Measurements from ENCODE around the gene LCOR.
"Not testable (repeated sequence)": the region's sequence is repeated elsewhere in the genome, so short reads cannot be mapped to it uniquely, and the experiment has no call there.

LCOR gene

GRCh38 chr10:96840841-96841518 lies 8.9 kb downstream of the LCOR start:
- no peak for DNase-seq (ENCODE audit: low read depth in 2 of 2)

- DNase-seq (ENCODE audit: low read depth in 2 of 2) = no peak
Observed at GRCh38 chr10:96842896-96843723, 11.0 kb downstream of the LCOR start.

- DNase-seq (ENCODE audit: low read depth in 2 of 2) = no peak
Observed at GRCh38 chr10:96843823-96844222, 11.7 kb downstream of the LCOR start.

- no peak for DNase-seq (ENCODE audit: low read depth in 2 of 2)
Observed at GRCh38 chr10:96846395-96846794, 14.3 kb downstream of the LCOR start.

- DNase-seq (ENCODE audit: low read depth in 2 of 2) = no peak
Observed at GRCh38 chr10:96846926-96847325, 14.8 kb downstream of the LCOR start.

GRCh38 chr10:96847356-96847755 lies 15.3 kb downstream of the LCOR start:
- DNase-seq (ENCODE audit: low read depth in 2 of 2) = not testable (repeated sequence)

GRCh38 chr10:96850113-96850512 lies 18.0 kb downstream of the LCOR start:
- no peak for DNase-seq (ENCODE audit: low read depth in 2 of 2)

GRCh38 chr10:96850825-96851224 lies 18.7 kb downstream of the LCOR start:
- no peak for DNase-seq (ENCODE audit: low read depth in 2 of 2)

GRCh38 chr10:96851281-96851680 lies 19.2 kb downstream of the LCOR start:
- no peak for DNase-seq (ENCODE audit: low read depth in 2 of 2)

GRCh38 chr10:96856317-96856716 lies 24.2 kb downstream of the LCOR start:
- DNase-seq (ENCODE audit: low read depth in 2 of 2) = no peak

GRCh38 chr10:96857301-96858012 lies 25.4 kb downstream of the LCOR start:
- no peak for DNase-seq (ENCODE audit: low read depth in 2 of 2)

GRCh38 chr10:96858038-96858705 lies 26.1 kb downstream of the LCOR start:
- DNase-seq (ENCODE audit: low read depth in 2 of 2) = no peak

GRCh38 chr10:96858706-96859050 lies 26.6 kb downstream of the LCOR start:
- no peak for DNase-seq (ENCODE audit: low read depth in 2 of 2)

- DNase-seq (ENCODE audit: low read depth in 2 of 2) = no peak
Observed at GRCh38 chr10:96860631-96861277, 28.7 kb downstream of the LCOR start.

- DNase-seq (ENCODE audit: low read depth in 2 of 2) = no peak
Observed at GRCh38 chr10:96863922-96864543, 31.9 kb downstream of the LCOR start.

- no peak for DNase-seq (ENCODE audit: low read depth in 2 of 2)
Observed at GRCh38 chr10:96873086-96873485, 41.0 kb downstream of the LCOR start.

- DNase-seq (ENCODE audit: low read depth in 2 of 2) = no peak
Observed at GRCh38 chr10:96873756-96874467, 41.8 kb downstream of the LCOR start.

GRCh38 chr10:96878057-96878456 lies 46.0 kb downstream of the LCOR start:
- DNase-seq (ENCODE audit: low read depth in 2 of 2) = no peak

GRCh38 chr10:96880575-96880974 lies 48.5 kb downstream of the LCOR start:
- DNase-seq (ENCODE audit: low read depth in 2 of 2) = no peak

- DNase-seq (ENCODE audit: low read depth in 2 of 2) = no peak
Observed at GRCh38 chr10:96889415-96890171, 57.5 kb downstream of the LCOR start.

All from stimulated activated CD8-positive, alpha-beta memory T cell treated with anti-CD3 and anti-CD28 coated beads, Interleukin-7, amount 100 ng/mL, for 1 hour (primary cell).